PFSK-1 (cell line): ENCODE results near the gene IMP4.

ENCODE experiments used
- POLR2AphosphoS5 ChIP-seq: IDR thresholded peaks from 2 replicates; pipeline ENCODE4 v1.6.1; 2012; ENCODE audit warnings: low read depth, mild to moderate bottlenecking, control low read depth, low read length, moderate library complexity
- SIN3A ChIP-seq: IDR thresholded peaks from 2 replicates; pipeline ENCODE4 v1.6.1; 2012; ENCODE audit warnings: mild to moderate bottlenecking, low read length, moderate library complexity, borderline replicate concordance; ENCODE audit not compliant: insufficient read depth
- TAF1 ChIP-seq: IDR thresholded peaks from 2 replicates; pipeline ENCODE4 v1.6.1; 2012; ENCODE audit warnings: low read length, control low read depth, borderline replicate concordance; ENCODE audit not compliant: insufficient read depth
- TF ChIP-seq, protein P1 (sequence below), 2 experiments: IDR thresholded peaks; 2 replicates each; pipeline versions ENCODE4 v1.6.1 to v1.8.0; 2011 to 2012; ENCODE audit warnings: low read depth in 2 of 2, low read length in 2 of 2, control low read depth in 1 of 2, inconsistent platforms in 1 of 2, mild to moderate bottlenecking in 1 of 2, moderate library complexity in 1 of 2; ENCODE audit not compliant: insufficient read depth in 1 of 2

DNA sequence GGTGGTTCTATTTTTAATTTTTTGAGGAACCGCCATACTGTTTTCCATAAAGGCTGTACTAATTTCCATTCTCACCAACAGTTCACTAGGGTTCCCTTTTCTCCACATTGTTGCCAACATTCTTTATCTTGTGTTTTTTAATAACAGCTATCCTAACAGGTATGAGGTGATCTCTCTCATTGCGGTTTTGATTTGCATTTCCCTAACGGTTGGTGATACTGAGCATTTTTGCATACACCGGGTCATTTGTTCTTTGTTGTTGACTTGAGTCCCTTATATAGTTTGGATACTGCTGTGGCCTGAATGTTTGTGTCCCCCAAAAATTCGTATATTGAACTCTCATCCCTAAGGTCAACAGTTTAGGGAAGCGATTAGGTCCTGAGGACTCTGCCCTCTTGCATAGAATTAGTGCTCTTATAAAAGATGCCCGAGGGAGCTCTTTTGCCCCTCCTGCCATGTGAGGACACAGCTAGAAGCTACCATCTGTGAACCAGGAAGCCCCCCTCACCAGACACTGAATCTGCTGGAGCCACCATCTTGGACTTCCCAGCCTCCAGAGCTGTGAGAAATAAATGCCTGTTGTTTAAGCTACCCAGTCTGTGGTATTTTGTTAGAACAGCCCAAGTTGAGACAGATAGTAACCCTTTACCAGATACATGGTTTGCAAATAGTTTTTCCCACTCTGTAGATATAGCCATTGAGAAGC, 4.7 kb downstream of the IMP4 start:
- TF ChIP-seq, protein P1, sequence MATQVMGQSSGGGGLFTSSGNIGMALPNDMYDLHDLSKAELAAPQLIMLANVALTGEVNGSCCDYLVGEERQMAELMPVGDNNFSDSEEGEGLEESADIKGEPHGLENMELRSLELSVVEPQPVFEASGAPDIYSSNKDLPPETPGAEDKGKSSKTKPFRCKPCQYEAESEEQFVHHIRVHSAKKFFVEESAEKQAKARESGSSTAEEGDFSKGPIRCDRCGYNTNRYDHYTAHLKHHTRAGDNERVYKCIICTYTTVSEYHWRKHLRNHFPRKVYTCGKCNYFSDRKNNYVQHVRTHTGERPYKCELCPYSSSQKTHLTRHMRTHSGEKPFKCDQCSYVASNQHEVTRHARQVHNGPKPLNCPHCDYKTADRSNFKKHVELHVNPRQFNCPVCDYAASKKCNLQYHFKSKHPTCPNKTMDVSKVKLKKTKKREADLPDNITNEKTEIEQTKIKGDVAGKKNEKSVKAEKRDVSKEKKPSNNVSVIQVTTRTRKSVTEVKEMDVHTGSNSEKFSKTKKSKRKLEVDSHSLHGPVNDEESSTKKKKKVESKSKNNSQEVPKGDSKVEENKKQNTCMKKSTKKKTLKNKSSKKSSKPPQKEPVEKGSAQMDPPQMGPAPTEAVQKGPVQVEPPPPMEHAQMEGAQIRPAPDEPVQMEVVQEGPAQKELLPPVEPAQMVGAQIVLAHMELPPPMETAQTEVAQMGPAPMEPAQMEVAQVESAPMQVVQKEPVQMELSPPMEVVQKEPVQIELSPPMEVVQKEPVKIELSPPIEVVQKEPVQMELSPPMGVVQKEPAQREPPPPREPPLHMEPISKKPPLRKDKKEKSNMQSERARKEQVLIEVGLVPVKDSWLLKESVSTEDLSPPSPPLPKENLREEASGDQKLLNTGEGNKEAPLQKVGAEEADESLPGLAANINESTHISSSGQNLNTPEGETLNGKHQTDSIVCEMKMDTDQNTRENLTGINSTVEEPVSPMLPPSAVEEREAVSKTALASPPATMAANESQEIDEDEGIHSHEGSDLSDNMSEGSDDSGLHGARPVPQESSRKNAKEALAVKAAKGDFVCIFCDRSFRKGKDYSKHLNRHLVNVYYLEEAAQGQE (IDR thresholded peaks at IDR 0.05; ENCODE audit: insufficient read depth in 1 of 2, low read depth in 2 of 2, low read length in 2 of 2), result no peak
- TF ChIP-seq POLR2AphosphoS5 (no peak), TAF1 (no peak), SIN3A (no peak)
